Activated B cell treated with CpG ODN at 0.5 μM for 24 hours (primary cell): ENCODE data around the gene MED20. TPM values are rescaled to one million over a fixed set of nuclear protein-coding genes. Genes with fewer than 3 reads are reported as not detected.

ENCODE experiments used
- ATAC-seq: fragments of 200-7000 bp; cut with Tn5 transposase; one replicate; pipeline ENCODE4 v1.10.0; 2021; ENCODE audit warnings: low read depth, mild to moderate bottlenecking, moderate library complexity
- CTCF ChIA-PET: fragments of 350-600 bp; sonication (Branson Sonifier 250); formaldehyde crosslinking; loops from one replicate; lab custom pipeline; 2021; ENCODE audit warnings: antibody characterized with exemption; lab: Charles Lee
- POLR2A ChIA-PET: fragments of 350-600 bp; sonication (Branson Sonifier 250); formaldehyde crosslinking; loops from one replicate; lab custom pipeline; 2021; ENCODE audit warnings: antibody characterized with exemption; lab: Charles Lee
- DNase-seq: peaks from one replicate; pipeline ENCODE4 v3.0.0; 2022
- H3K27ac Mint-ChIP-seq: one replicate; pipeline ENCODE4 v1.8.0; 2020; ENCODE audit warnings: mixed read lengths
- H3K27me3 Mint-ChIP-seq: one replicate; pipeline ENCODE4 v1.8.0; 2021; ENCODE audit warnings: mixed read lengths
- H3K36me3 Mint-ChIP-seq: one replicate; pipeline ENCODE4 v1.8.0; 2021; ENCODE audit warnings: low read depth, mixed read lengths
- H3K4me1 Mint-ChIP-seq: one replicate; pipeline ENCODE4 v1.8.0; 2021; ENCODE audit warnings: mixed read lengths
- H3K4me3 Mint-ChIP-seq: one replicate; pipeline ENCODE4 v1.8.0; 2020; ENCODE audit warnings: mild to moderate bottlenecking, mixed read lengths
- H3K9me3 Mint-ChIP-seq: one replicate; pipeline ENCODE4 v1.8.0; 2020; ENCODE audit warnings: mixed read lengths
- CTCF ChIP-seq: fragments of 200-600 bp; IDR thresholded peaks from one replicate; pipeline ENCODE4 v1.8.0; 2022; ENCODE audit warnings: antibody characterized with exemption, mild to moderate bottlenecking
- intact Hi-C: fragments of 100-400 bp; cut with micrococcal nuclease; formaldehyde crosslinking; loops from one replicate; pipeline ENCODE4 v1.15.1; 2024
- total RNA-seq: library from RNA; stranded (reverse); gene quantifications from 2 replicates; pipeline ENCODE4 v1.2.3, GENCODE V29; 2022

MED20 gene
- total RNA-seq, 1 donor from 2014 or later: 21.1 TPM

- POLR2A ChIA-PET: interaction anchor here (0.5 to 13.0 kb wide), 10 partner anchors 10 to 149 kb away, joined by 3 to 195 read pairs (median 4); partner anchors contain the start of genes BYSL, MED20, TAF8 and TOMM6
- no peaks in the 10 kb centered on the region for H3K9me3 Mint-ChIP-seq
- DNase-seq: no peak
- no peak for ATAC-seq
- no peaks in the 10 kb centered on the region for H3K27me3 Mint-ChIP-seq
- CTCF ChIA-PET: interaction anchor here (1.0 to 4.0 kb wide), 11 partner anchors 13 to 115 kb away, joined by 3 to 32 read pairs (median 7); partner anchors contain the start of genes BYSL, MED20 and TAF8
- no peak overlapping the region for H3K4me3 Mint-ChIP-seq
- intact Hi-C loops: loop anchor here (1.0 kb wide), 5 partner anchors 14 to 148 kb away; partner anchors contain the start of genes BYSL, MED20 and TOMM6
- peaks cover 76% of the 10 kb centered on the region for H3K4me1 Mint-ChIP-seq
- peak overlapping the region; percentile 65 for H3K27ac Mint-ChIP-seq
- no peak for TF ChIP-seq CTCF
- H3K36me3 Mint-ChIP-seq: peaks cover 62% of the 10 kb centered on the region
Observed at GRCh38 chr6:41935685-41936072, 14.7 kb upstream of the MED20 start.

- Mint-ChIP-seq H3K4me1 (peaks cover 71% of the 10 kb centered on the region), H3K4me3 (no peak overlapping the region), H3K27ac (peak overlapping the region; percentile 65), H3K9me3 (no peaks in the 10 kb centered on the region), H3K27me3 (no peaks in the 10 kb centered on the region), H3K36me3 (peaks cover 64% of the 10 kb centered on the region)
- ATAC-seq (no peak), DNase-seq (no peak)
- ChIA-PET POLR2A (interaction anchor here (0.5 to 13.0 kb wide), 8 partner anchors 9 to 148 kb away, joined by 3 to 195 read pairs (median 6); partner anchors contain the start of genes BYSL, MED20, TAF8 and TOMM6), CTCF (interaction anchor here (1.0 to 4.0 kb wide), 9 partner anchors 12 to 115 kb away, joined by 4 to 32 read pairs (median 7); partner anchors contain the start of genes BYSL, MED20 and TAF8)
- intact Hi-C loops: no loop called here
- no peak for TF ChIP-seq CTCF
Observed at GRCh38 chr6:41935193-41935574, 14.2 kb upstream of the MED20 start.

GRCh38 chr6:41934278-41935192, 13.6 kb upstream of the MED20 start:
- intact Hi-C loops: no loop called here
- ChIA-PET CTCF (interaction anchor here (1.8 to 4.0 kb wide), 6 partner anchors 12 to 109 kb away, joined by 5 to 32 read pairs (median 8); partner anchors contain the start of genes BYSL and MED20), POLR2A (interaction anchor here (0.9 to 13.0 kb wide), 8 partner anchors 10 to 147 kb away, joined by 3 to 195 read pairs (median 6); partner anchors contain the start of genes BYSL, MED20, TAF8 and TOMM6)
- H3K9me3 Mint-ChIP-seq: no peaks in the 10 kb centered on the region
- no peaks in the 10 kb centered on the region for H3K27me3 Mint-ChIP-seq
- H3K36me3 Mint-ChIP-seq: peaks cover 69% of the 10 kb centered on the region
- peaks cover 65% of the 10 kb centered on the region for H3K4me1 Mint-ChIP-seq
- no peak for TF ChIP-seq CTCF
- peak overlapping the region; percentile 25 for H3K4me3 Mint-ChIP-seq
- H3K27ac Mint-ChIP-seq: peak overlapping the region; percentile 65
- ATAC-seq (peak; percentile 16), DNase-seq (no peak)

GRCh38 chr6:41932378-41932777, 11.4 kb upstream of the MED20 start:
- DNase-seq (no peak), ATAC-seq (no peak)
- intact Hi-C loops: no loop called here
- Mint-ChIP-seq H3K27me3 (no peaks in the 10 kb centered on the region), H3K4me1 (peaks cover 43% of the 10 kb centered on the region), H3K9me3 (no peaks in the 10 kb centered on the region), H3K36me3 (peaks cover 87% of the 10 kb centered on the region), H3K27ac (no peak overlapping the region), H3K4me3 (no peak overlapping the region)
- ChIA-PET CTCF (no interaction called here), POLR2A (interaction anchor here (13.0 kb wide), 1 partner anchor 113 kb away, joined by 195 read pairs; the partner anchor contains the start of gene TAF8)
- TF ChIP-seq CTCF: no peak
